Measurements from ENCODE around the gene SLC15A1. TPM values are rescaled to one million over a fixed set of nuclear protein-coding genes. Genes with fewer than 3 reads are reported as not detected.

The SLC15A1 gene
- total RNA-seq, 4 donors from 2014 or later = not detected

DNA sequence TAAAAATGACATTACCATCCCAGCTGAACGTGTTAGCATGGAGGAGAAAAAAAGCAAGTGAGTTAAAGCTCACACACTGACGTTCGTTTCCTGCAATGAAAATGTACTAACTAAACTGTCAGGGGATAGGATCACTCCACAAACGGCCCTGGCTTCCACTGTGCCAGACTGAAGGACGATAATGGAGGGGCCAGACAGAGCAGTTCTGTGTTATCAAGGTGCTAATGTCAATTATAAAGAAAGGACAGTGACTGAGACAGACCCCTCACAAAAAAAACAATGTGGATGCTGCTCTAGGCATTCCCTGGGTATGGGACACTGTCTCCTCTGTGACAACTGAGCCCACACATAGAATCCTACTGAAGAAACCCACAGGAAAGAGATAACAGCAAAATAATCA, 43.7 kb upstream of the SLC15A1 start:
- TF ChIP-seq, protein P1, sequence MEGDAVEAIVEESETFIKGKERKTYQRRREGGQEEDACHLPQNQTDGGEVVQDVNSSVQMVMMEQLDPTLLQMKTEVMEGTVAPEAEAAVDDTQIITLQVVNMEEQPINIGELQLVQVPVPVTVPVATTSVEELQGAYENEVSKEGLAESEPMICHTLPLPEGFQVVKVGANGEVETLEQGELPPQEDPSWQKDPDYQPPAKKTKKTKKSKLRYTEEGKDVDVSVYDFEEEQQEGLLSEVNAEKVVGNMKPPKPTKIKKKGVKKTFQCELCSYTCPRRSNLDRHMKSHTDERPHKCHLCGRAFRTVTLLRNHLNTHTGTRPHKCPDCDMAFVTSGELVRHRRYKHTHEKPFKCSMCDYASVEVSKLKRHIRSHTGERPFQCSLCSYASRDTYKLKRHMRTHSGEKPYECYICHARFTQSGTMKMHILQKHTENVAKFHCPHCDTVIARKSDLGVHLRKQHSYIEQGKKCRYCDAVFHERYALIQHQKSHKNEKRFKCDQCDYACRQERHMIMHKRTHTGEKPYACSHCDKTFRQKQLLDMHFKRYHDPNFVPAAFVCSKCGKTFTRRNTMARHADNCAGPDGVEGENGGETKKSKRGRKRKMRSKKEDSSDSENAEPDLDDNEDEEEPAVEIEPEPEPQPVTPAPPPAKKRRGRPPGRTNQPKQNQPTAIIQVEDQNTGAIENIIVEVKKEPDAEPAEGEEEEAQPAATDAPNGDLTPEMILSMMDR (IDR thresholded peaks at IDR 0.05; ENCODE audit: low read depth) = no peak

DNA sequence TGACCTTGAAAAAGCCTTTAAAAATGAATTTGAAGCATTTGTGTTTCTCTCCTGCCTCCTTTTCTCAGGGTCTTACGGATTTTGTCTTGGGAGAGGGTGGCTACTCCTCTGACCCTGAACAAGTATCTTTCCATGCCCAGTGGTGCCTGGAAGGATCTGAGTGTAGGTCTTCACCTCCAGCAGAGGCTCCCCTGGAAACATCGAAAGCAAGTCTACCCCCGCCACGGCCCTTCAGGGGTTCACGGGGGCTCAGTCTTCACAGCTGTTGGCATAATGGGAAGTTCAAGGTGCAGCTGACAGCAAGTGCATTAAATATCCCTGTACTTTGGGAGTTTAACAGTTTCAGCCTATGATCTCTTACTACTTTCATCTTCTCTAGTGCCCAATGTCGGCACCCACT, 42.7 kb upstream of the SLC15A1 start:
- TF ChIP-seq, protein P1 (IDR thresholded peaks at IDR 0.05; ENCODE audit: low read depth) = no peak

DNA sequence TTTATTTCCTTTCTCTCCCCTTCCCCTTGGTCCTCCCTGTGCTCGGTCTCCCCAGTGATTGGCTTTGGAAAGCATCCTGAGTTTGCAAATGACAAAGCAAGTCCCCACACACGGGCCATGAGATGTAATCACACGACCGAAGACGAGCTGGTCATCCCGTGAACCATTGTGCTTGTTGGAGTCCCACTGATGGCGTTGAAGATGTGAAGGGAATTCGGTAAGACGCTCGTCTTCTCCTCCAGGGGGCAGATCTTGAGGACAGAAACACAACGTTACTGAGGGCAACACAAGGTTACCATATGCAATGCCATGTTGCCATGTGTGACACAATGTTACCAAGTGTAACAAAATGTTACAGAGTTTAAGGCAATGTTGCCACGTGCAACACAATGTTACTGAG, 42.0 kb upstream of the SLC15A1 start:
- TF ChIP-seq, protein P1 (IDR thresholded peaks at IDR 0.05; ENCODE audit: low read depth) = no peak

DNA sequence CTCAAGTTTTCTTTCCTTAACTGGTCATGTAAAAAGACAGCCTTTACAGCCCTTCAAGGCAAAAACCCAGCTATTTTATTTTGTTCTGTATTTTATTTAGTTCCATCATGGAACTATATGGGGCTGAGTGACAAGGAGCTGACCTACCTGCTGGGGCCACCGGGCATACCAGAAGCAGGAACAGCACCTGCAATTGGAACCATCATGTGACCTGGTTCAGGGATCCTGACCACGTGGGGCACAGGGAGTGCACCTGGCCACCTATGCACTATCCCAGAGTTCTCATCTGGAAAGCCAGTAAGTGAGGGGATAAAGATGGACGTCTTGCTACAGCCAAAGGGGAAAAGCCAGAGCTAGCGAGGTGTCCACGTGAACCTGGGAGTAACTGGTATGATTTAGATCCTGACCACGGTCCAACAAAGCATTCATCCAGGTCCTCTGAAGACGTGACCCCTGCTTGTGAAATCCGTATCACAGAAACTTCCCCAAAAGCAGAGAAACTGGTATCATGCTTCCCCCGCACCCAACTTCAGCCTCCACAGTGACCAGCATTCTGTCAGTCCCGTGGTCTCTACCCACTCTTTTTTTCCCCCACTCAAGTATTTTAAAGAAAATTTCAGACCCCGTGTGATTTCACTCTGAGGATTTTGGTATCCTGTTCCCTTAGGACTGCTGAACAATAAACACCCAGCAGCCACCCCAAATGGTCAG, 40.5 kb upstream of the SLC15A1 start:
- TF ChIP-seq, protein P1 (IDR thresholded peaks at IDR 0.05; ENCODE audit: low read depth) = no peak

DNA sequence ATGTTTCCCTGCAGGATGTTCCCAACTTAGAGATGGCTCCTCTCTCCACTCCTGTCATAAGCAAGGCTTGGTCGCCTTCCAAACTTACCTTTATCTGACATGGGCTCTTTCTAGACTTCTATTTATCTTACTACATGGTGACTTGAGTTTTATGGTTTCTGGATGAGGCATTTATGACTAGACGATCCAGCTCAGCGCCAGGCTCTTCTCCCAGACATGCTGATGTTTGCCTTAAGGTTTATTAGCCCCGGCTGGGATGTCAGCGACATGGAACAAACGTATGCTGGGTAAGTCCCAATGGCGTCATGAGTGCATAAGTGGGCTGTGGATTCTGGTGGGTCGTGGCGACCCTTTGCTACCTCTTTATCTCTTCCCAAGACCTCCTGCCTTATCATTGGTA, 39.8 kb upstream of the SLC15A1 start:
- TF ChIP-seq, protein P1 (IDR thresholded peaks at IDR 0.05; ENCODE audit: low read depth) = no peak

DNA sequence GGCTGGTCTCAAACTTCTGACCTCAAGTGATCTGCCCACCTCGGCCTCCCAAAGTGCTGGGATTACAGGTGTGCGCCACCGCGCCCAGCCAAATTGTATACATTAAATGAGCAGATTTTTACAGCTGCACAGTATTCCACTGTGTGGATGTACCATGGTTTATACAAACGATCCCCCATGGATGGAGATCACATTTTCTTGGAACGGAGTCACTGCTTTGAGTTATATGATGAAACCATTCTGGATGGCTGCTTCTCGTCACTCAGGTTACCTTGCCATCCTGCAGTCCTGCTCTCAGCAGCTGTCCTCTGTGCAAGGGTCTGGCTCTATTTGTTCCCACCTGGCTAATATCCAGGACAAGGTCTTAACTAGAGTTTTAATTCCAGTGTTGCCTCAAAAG, 39.1 kb upstream of the SLC15A1 start:
- TF ChIP-seq, protein P1 (IDR thresholded peaks at IDR 0.05; ENCODE audit: low read depth) = no peak

DNA sequence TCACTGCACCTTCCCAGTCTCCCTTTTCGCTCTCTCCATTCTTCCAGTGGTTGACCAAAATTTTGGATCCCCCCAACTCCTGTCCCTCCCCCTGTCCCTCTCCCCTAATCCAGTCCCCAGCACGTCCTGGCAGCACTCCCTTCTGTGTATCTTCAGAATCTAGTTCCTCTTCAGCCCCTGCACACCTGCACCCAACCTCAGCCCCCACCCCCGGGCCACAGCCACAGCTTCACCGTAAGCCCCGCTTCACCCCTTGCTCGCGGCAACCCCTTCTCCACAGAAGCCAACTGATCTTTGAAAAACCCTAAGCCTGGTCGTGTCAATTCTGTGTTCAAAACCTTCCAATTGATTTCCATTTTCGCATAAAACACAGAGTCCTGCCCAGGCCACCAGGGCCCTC, 35.5 kb upstream of the SLC15A1 start:
- TF ChIP-seq, protein P1 (IDR thresholded peaks at IDR 0.05; ENCODE audit: low read depth) = no peak

All from subcutaneous adipose tissue (tissue), 4 donors.